Measurements from ENCODE around the gene MLLT10. TPM values are rescaled to one million over a fixed set of nuclear protein-coding genes. Genes with fewer than 3 reads are reported as not detected.
A peak's percentile ranks its signal among the peaks of the same experiment; 100 is the strongest.

Gene MLLT10
- total and polyA plus RNA-seq, 12 donors = 8.5 to 41.1 (median 24.6) TPM

DNA sequence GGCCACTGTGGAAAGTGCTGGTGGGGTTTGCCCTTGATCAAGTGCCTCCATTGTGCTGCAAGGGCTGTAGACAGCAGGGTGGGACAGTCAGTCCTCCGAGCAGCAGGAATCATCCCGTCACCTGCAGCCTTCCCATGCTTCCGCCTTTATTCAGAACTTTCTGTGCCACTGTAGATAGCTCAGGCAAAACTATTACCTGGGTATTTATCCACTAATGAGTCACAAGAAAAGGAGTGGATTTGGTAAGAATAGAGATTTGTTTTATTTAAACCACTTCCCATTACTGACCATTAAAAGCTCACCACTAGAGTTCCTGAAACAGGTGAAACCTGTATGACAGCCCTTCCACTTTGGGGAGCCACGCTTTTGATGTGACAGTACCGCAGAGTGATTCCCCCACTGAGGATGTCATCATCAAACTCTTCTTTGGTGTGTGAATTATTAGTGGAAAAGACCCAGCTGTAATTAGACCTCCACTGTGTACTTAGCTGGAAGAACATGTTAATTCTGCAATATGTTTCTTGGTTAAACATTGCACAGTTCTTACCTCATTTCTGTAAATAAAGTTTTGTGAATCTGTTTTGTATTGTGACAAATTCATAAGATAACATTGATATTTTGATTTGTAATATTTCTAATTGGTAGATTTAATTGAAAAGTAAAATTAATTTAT, 208.8 kb downstream of the MLLT10 start:
- intact Hi-C loops (cut with DNase I) = loop anchor here in 2 of 10 donors (5.0 to 10.0 kb wide), 2 partner anchors 194 to 1692 kb away; partner anchors contain the start of gene OTUD1 (in 1 of the 2)
- H3K27me3 ChIP-seq = no peaks in the 10 kb centered on the region

DNA sequence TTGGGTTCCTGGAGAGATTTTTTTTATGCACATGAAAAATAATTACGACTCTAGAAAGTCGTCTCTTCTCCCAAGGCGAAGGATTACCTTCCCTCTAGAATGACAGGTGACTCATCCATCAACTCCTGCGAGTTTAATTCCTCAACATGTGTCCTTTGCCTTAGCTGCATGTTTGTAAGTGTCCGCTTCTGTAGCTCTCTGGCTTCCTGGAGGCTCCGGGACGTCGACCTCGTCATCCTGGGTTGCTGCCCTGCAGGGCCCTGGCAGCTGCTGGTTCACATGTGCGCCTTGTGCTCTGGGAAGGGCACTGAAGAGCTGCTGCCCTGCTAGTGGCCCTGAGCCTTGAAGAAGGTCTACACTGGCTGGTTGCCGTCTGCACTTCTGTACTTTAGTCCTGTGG, 210.2 kb downstream of the MLLT10 start:
- WGBS, 2 donors = 85 to 88% methylated on average over 11 of the region's 11 CpGs
- H3K4me1 ChIP-seq = no peaks in the 10 kb centered on the region
- DNase-seq (no peak), ATAC-seq (peak in 2 of 8 donors; percentile 28 to 40)
- no peak overlapping the region for H3K4me3 ChIP-seq
- intact Hi-C loops (cut with DNase I) = loop anchor here in 2 of 10 donors (5.0 to 10.0 kb wide), 2 partner anchors 193 to 1691 kb away; partner anchors contain the start of gene OTUD1 (in 1 of the 2)
- TF ChIP-seq, protein P1, sequence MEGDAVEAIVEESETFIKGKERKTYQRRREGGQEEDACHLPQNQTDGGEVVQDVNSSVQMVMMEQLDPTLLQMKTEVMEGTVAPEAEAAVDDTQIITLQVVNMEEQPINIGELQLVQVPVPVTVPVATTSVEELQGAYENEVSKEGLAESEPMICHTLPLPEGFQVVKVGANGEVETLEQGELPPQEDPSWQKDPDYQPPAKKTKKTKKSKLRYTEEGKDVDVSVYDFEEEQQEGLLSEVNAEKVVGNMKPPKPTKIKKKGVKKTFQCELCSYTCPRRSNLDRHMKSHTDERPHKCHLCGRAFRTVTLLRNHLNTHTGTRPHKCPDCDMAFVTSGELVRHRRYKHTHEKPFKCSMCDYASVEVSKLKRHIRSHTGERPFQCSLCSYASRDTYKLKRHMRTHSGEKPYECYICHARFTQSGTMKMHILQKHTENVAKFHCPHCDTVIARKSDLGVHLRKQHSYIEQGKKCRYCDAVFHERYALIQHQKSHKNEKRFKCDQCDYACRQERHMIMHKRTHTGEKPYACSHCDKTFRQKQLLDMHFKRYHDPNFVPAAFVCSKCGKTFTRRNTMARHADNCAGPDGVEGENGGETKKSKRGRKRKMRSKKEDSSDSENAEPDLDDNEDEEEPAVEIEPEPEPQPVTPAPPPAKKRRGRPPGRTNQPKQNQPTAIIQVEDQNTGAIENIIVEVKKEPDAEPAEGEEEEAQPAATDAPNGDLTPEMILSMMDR (IDR thresholded peaks at IDR 0.05) = no peak
- no peaks in the 10 kb centered on the region for H3K9me3 ChIP-seq
- no peaks in the 10 kb centered on the region for H3K27me3 ChIP-seq
- H3K27ac ChIP-seq = no peak overlapping the region
- H3K36me3 ChIP-seq = peaks cover 0 to 66% (median 38%) of the 10 kb centered on the region in 9 donors

More for the DNA sequence above, 208.8 kb downstream of the MLLT10 start:
- DNase-seq = no peak
- ATAC-seq = no peak
- WGBS, 2 donors = 96 to 98% methylated on average over 5 of the region's 5 CpGs
- Histone ChIP-seq H3K9me3 (no peaks in the 10 kb centered on the region), H3K4me1 (no peaks in the 10 kb centered on the region), H3K27ac (no peak overlapping the region), H3K36me3 (peaks cover 0 to 79% (median 38%) of the 10 kb centered on the region in 9 donors), H3K4me3 (no peak overlapping the region)
- TF ChIP-seq, protein P1 (IDR thresholded peaks at IDR 0.05) = no peak

DNA sequence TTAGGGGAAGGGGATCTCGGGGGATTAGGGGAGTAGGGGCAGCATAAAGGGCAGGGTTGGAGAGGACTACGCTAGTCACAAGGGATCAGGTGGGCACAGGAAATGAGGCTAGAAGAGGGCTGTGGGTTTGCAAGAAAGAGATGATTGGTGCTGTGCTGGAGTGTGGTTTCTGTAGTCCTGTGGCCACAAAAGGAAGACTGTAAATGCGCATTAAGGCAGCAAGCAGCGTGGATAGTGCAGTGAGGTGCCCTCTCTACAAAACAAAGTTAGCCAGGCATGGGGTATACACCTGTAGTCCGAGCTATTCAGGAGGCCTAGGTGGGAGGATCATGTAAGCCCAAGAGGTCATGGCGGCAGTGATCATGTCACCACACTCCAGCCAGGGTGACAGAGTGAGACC, 212.1 kb downstream of the MLLT10 start:
- Histone ChIP-seq H3K36me3 (peaks cover 0 to 47% (median 22%) of the 10 kb centered on the region in 9 donors), H3K27me3 (no peaks in the 10 kb centered on the region), H3K9me3 (no peaks in the 10 kb centered on the region), H3K4me3 (no peak overlapping the region), H3K4me1 (no peaks in the 10 kb centered on the region), H3K27ac (no peak overlapping the region)
- WGBS, 2 donors = 89 to 93% methylated on average over 6 of the region's 6 CpGs
- DNase-seq = no peak
- intact Hi-C loops (cut with DNase I) = loop anchor here in 1 of 10 donors (10.0 kb wide), 1 partner anchor 1689 kb away; the partner anchor contains the start of gene OTUD1
- ATAC-seq = peak in 2 of 8 donors; percentile 13 to 34
- TF ChIP-seq, protein P1 (IDR thresholded peaks at IDR 0.05) = no peak

DNA sequence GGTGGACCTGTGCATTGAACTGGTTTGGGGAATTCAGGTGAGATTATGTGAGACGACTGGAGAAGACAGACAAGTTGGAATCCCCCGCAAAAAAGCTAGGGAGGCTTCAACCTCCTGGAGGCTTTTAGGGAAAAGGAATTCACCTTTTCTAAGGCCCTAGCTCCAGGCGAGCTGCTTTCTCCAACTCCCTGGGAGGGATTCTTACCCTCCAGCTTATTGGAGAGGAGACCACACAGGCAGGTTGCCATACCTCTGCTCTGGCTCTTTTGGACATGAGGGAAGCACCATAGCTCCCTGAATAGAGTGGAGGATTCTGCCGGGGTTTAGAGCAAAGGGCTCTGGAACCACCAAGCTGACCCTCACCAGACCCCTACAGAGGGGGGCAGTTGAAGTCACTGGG, 213.8 kb downstream of the MLLT10 start:
- no peaks in the 10 kb centered on the region for H3K4me1 ChIP-seq
- H3K36me3 ChIP-seq = peaks cover 0 to 30% (median 16%) of the 10 kb centered on the region in 9 donors
- intact Hi-C loops (cut with DNase I) = loop anchor here in 1 of 10 donors (10.0 kb wide), 1 partner anchor 1687 kb away; the partner anchor contains the start of gene OTUD1
- H3K4me3 ChIP-seq = no peak overlapping the region
- no peak for ATAC-seq
- TF ChIP-seq, protein P1 (IDR thresholded peaks at IDR 0.05) = no peak
- 89 to 97% methylated on average over 4 of the region's 4 CpGs for WGBS, 2 donors
- H3K9me3 ChIP-seq = no peaks in the 10 kb centered on the region
- DNase-seq = no peak
- no peaks in the 10 kb centered on the region for H3K27me3 ChIP-seq
- H3K27ac ChIP-seq = no peak overlapping the region

Data from heart right ventricle (tissue), 16 donors.